ENCODE data around the gene RSAD2.
A peak's percentile ranks its signal among the peaks of the same experiment; 100 is the strongest.

DNA sequence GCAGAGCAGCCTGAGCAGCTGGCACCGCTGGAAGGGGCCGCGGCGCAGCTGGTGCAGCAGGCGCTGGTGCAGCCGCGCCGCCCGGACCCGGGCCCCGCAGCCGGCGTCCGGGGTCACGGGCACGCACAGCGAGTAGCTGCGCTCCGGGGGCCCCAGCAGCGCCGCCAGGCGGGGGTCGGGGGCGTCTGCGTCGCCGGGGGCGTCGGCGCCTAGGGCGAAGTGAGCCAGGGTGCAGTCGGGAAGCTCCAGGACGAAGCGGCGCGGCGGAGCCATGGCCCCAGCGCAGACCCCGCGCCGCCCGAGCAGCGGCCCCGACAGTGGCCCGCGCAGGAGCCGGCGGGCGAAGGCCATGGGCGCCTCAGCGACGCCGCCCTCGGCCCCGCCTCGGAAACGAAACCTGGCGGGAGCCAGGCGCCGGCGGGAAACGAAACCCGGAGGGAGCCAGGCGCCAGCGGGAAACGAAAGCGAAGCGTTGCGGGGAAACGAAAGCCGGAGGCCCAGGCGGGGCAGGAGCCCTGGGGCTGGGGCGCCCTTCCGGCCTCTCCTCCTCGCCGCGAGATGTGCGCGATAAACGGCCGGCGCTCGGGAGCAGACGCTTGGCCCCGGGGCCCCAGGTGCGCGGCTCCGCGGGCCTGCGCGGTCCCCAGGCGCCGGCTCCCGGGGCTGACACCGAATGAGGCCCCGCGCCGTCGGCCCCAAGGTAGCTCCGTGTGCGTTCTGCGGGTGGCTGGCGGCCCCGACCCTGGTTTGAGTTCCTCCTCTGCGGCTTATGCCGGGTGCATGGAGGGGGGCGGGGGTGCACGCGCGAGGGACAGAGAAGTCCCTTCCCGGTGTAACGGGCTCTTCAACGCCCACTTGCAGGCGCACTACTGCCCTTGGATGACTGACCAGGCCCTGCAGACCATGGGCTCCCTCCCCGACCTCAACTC, 12.0 kb upstream of the RSAD2 start, which contains the start of gene CMPK2:
- TF ChIP-seq CTCF (IDR thresholded peaks at IDR 0.05) (peak in 3 of 7 experiments; percentile 9 to 43 (median 11)), POLR2A (IDR thresholded peaks at IDR 0.05) (no peak)
